Neural progenitor cell (in vitro differentiated cells): Measurements from ENCODE around the gene NTPCR.

ENCODE experiments used
- EZH2 ChIP-seq: fragments of 200-600 bp; sonication (generic); IDR thresholded peaks from 2 replicates; pipeline ENCODE4 v1.6.1; 2017; ENCODE audit warnings: antibody characterized with exemption, mild to moderate bottlenecking, moderate library complexity
- EZH2phosphoT487 ChIP-seq: fragments of 200-600 bp; sonication (generic); IDR thresholded peaks from 2 replicates; pipeline ENCODE4 v1.6.1; 2017; ENCODE audit warnings: antibody characterized with exemption
- TF ChIP-seq, protein P1 (sequence below): fragments of 200-600 bp; sonication (generic); IDR thresholded peaks from 2 replicates; pipeline ENCODE4 v1.5.1; 2017; ENCODE audit warnings: antibody characterized with exemption, mild to moderate bottlenecking

DNA sequence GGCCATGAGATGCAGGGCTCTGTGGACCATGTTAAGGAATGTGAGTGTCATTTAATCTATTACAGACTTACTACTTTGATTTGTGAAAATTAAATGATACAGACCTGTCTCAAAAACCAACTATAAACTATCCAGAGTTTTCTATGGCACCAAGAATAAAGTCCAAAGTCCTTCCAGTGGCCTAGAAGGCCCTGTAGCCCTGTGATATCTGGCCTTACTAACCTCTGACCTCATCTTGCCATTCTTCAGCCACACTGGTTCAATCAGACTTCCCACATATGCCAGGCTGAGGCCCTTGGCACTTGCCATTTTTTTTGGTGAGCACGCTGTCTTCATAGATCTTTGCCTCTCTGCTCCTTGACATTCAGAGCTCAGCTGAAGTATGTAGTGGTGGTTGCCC, 7.7 kb downstream of the NTPCR start:
- TF ChIP-seq, protein P1, sequence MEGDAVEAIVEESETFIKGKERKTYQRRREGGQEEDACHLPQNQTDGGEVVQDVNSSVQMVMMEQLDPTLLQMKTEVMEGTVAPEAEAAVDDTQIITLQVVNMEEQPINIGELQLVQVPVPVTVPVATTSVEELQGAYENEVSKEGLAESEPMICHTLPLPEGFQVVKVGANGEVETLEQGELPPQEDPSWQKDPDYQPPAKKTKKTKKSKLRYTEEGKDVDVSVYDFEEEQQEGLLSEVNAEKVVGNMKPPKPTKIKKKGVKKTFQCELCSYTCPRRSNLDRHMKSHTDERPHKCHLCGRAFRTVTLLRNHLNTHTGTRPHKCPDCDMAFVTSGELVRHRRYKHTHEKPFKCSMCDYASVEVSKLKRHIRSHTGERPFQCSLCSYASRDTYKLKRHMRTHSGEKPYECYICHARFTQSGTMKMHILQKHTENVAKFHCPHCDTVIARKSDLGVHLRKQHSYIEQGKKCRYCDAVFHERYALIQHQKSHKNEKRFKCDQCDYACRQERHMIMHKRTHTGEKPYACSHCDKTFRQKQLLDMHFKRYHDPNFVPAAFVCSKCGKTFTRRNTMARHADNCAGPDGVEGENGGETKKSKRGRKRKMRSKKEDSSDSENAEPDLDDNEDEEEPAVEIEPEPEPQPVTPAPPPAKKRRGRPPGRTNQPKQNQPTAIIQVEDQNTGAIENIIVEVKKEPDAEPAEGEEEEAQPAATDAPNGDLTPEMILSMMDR = no peak
- TF ChIP-seq EZH2phosphoT487 (no peak), EZH2 (no peak)
